KMS-11 (cell line): ENCODE results near the gene MAP3K8.

Experiments
- H2AFZ ChIP-seq: fragments of 200-600 bp; sonication (generic); 2 replicates; pipeline ENCODE4 v1.6.1; 2016; ENCODE audit warnings: antibody characterized with exemption, mixed run types, low read depth
- H3K27ac ChIP-seq: fragments of 200-600 bp; sonication (generic); 2 replicates; pipeline ENCODE4 v1.6.1; 2016; ENCODE audit warnings: mild to moderate bottlenecking, mixed run types
- H3K27me3 ChIP-seq: fragments of 200-600 bp; sonication (generic); 2 replicates; pipeline ENCODE4 v1.6.1; 2017; ENCODE audit warnings: mild to moderate bottlenecking, low read depth, mixed run types, moderate library complexity; ENCODE audit not compliant: insufficient read depth
- H3K36me3 ChIP-seq: fragments of 200-600 bp; sonication (generic); 2 replicates; pipeline ENCODE4 v1.6.1; 2017; ENCODE audit warnings: mild to moderate bottlenecking, mixed run types; ENCODE audit not compliant: insufficient read depth
- H3K4me1 ChIP-seq: fragments of 200-600 bp; sonication (generic); 2 replicates; pipeline ENCODE4 v1.6.1; 2016; ENCODE audit warnings: mild to moderate bottlenecking, low read depth, mixed run types; ENCODE audit not compliant: poor library complexity, severe bottlenecking
- H3K4me2 ChIP-seq: fragments of 200-600 bp; sonication (generic); 2 replicates; pipeline ENCODE4 v1.7.0; 2016; ENCODE audit warnings: mild to moderate bottlenecking, mixed run types
- H3K4me3 ChIP-seq: fragments of 200-600 bp; sonication (generic); IDR thresholded peaks from 2 replicates; pipeline ENCODE4 v1.6.1; 2017; ENCODE audit warnings: low read depth, low read length, mixed read lengths; ENCODE audit not compliant: insufficient read depth
- H3K79me2 ChIP-seq: fragments of 200-600 bp; sonication (generic); 2 replicates; pipeline ENCODE4 v1.6.1; 2016; ENCODE audit warnings: low read depth, mixed run types; ENCODE audit not compliant: insufficient read depth
- H3K9ac ChIP-seq: fragments of 200-600 bp; sonication (generic); 2 replicates; pipeline ENCODE4 v1.6.1; 2016; ENCODE audit warnings: mild to moderate bottlenecking, mixed run types
- H4K20me1 ChIP-seq: fragments of 200-600 bp; sonication (generic); 2 replicates; pipeline ENCODE4 v1.6.1; 2016; ENCODE audit warnings: mild to moderate bottlenecking, mixed run types; ENCODE audit not compliant: insufficient read depth
- TF ChIP-seq, protein P1 (sequence below): fragments of 200-600 bp; sonication (generic); conservative IDR thresholded peaks from 2 replicates; pipeline ENCODE4 v1.6.1; 2017; ENCODE audit warnings: low read depth, mild to moderate bottlenecking, antibody characterized with exemption, low read length, moderate library complexity, mixed read lengths

MAP3K8 gene

DNA sequence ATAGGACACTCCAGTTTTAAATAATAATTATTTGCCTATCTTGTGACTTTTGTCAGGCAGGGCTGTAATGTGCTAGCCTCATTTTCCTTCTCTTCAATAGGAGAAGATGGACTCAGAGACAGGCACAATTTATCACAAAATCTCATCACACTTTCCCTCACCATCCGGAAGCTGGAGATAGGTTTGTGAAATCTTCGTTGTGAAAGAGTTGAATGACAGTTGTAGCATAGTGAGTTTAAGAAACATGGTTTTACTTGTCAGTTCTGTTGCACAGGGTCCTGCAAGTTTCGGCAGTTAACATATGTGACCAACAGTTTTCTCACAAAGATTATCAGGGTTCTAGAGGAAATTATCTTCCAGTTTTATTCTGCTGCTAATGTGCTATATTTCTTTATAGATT lies 37.7 kb upstream of the MAP3K8 start:
- no peaks in the 10 kb centered on the region for H3K36me3 ChIP-seq
- H3K9ac ChIP-seq, result no peak overlapping the region
- H3K4me1 ChIP-seq, result no peaks in the 10 kb centered on the region
- no peaks in the 10 kb centered on the region for H3K27me3 ChIP-seq
- H2AFZ ChIP-seq, result no peak overlapping the region
- H3K27ac ChIP-seq, result no peak overlapping the region
- H3K4me3 ChIP-seq, result no peak overlapping the region
- H3K4me2 ChIP-seq, result no peak overlapping the region
- H3K79me2 ChIP-seq, result no peaks in the 10 kb centered on the region
- TF ChIP-seq, protein P1, sequence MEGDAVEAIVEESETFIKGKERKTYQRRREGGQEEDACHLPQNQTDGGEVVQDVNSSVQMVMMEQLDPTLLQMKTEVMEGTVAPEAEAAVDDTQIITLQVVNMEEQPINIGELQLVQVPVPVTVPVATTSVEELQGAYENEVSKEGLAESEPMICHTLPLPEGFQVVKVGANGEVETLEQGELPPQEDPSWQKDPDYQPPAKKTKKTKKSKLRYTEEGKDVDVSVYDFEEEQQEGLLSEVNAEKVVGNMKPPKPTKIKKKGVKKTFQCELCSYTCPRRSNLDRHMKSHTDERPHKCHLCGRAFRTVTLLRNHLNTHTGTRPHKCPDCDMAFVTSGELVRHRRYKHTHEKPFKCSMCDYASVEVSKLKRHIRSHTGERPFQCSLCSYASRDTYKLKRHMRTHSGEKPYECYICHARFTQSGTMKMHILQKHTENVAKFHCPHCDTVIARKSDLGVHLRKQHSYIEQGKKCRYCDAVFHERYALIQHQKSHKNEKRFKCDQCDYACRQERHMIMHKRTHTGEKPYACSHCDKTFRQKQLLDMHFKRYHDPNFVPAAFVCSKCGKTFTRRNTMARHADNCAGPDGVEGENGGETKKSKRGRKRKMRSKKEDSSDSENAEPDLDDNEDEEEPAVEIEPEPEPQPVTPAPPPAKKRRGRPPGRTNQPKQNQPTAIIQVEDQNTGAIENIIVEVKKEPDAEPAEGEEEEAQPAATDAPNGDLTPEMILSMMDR, result no peak
- no peaks in the 10 kb centered on the region for H4K20me1 ChIP-seq

DNA sequence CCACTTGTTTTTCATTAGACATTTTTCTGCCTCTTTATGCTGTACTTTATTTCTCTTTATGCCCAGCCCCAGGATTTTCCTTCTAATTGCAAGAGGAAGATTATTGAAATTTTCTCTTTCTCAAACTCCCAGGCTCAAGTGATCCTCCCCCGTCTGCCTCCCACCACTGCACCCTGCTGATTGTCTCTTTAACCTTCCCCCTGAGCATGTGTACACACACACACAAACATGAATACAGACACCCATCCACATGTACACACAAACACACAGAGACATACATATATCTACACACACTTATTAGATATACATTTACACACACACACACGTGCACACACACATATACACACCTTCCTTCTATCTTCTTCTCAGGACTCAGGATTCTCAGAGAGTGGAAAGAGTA lies 37.3 kb upstream of the MAP3K8 start:
- no peak overlapping the region for H3K4me2 ChIP-seq
- no peaks in the 10 kb centered on the region for H3K79me2 ChIP-seq
- H3K36me3 ChIP-seq, result no peaks in the 10 kb centered on the region
- H3K9ac ChIP-seq, result no peak overlapping the region
- no peak overlapping the region for H2AFZ ChIP-seq
- no peaks in the 10 kb centered on the region for H4K20me1 ChIP-seq
- no peak overlapping the region for H3K27ac ChIP-seq
- no peaks in the 10 kb centered on the region for H3K4me1 ChIP-seq
- no peak overlapping the region for H3K4me3 ChIP-seq
- no peaks in the 10 kb centered on the region for H3K27me3 ChIP-seq
- TF ChIP-seq, protein P1, result no peak

DNA sequence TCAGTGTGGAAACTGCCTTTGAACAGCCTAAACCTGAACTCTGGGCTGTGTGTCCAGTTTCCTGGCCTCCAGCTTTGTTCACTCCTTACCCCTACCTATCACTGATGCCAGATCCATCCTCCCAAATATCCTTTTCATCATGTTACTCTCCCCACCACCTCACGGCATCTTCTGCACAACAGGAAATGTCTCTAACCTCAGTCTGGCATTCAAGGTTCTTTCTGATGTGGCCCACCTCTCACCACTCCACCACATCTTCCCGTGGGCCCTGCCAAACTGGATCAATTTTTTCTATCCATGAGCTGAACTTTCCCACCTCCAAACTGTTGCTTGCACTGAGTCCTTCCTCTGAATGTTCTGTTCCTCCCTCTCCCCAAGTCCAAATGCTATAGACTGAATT lies 35.8 kb upstream of the MAP3K8 start:
- Histone ChIP-seq H3K4me3 (no peak overlapping the region), H3K9ac (no peak overlapping the region), H2AFZ (no peak overlapping the region)

DNA sequence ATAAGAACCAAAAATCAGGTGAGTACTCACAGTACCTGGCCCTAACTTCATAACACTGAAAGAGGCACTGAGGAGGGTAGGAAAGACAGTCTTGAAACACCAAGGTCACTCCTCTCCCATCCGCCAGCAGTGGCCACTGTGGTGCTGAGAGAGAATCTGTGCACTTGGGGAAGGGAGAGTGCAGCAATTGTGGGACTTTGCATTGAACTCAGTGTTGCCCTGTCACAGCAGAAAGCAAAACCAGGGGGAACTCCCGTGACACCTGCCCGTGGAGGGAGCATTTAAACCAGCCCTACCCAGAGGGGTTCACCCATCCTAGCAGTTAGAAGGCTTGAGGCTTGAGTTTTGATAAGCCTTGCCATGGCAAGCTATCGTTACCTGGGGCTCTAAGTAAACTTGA lies 35.2 kb upstream of the MAP3K8 start:
- TF ChIP-seq, protein P1, result no peak
- H4K20me1 ChIP-seq, result no peaks in the 10 kb centered on the region

More for the DNA sequence above, 35.8 kb upstream of the MAP3K8 start:
- Histone ChIP-seq H3K36me3 (no peaks in the 10 kb centered on the region), H3K4me1 (no peaks in the 10 kb centered on the region), H3K27ac (no peak overlapping the region), H3K27me3 (no peaks in the 10 kb centered on the region), H3K4me2 (no peak overlapping the region), H4K20me1 (no peaks in the 10 kb centered on the region), H3K79me2 (no peaks in the 10 kb centered on the region)
- TF ChIP-seq, protein P1, result no peak

More for the DNA sequence above, 35.2 kb upstream of the MAP3K8 start:
- H3K9ac ChIP-seq, result no peak overlapping the region
- H3K27ac ChIP-seq, result no peak overlapping the region
- H3K27me3 ChIP-seq, result no peaks in the 10 kb centered on the region
- no peak overlapping the region for H2AFZ ChIP-seq
- H3K4me2 ChIP-seq, result no peak overlapping the region
- H3K4me1 ChIP-seq, result no peaks in the 10 kb centered on the region
- H3K4me3 ChIP-seq, result no peak overlapping the region
- no peaks in the 10 kb centered on the region for H3K36me3 ChIP-seq
- no peaks in the 10 kb centered on the region for H3K79me2 ChIP-seq
